Astrocyte of the spinal cord (primary cell): ENCODE results near the gene POLR3B.
"Not testable (repeated sequence)": the region's sequence is repeated elsewhere in the genome, so short reads cannot be mapped to it uniquely, and the experiment has no call there.

Source experiments
- DNase-seq: peaks from one replicate; pipeline ENCODE4 v3.0.0; 2011; ENCODE audit warnings: low read depth, low spot score
- H3K4me3 ChIP-seq: 2 replicates; pipeline ENCODE4 v1.5.1; 2011; ENCODE audit warnings: low read depth, mild to moderate bottlenecking, low read length, moderate library complexity
- CTCF ChIP-seq: IDR thresholded peaks from 2 replicates; pipeline ENCODE4 v1.5.1; 2012; ENCODE audit warnings: low read depth, mild to moderate bottlenecking, low read length, inconsistent platforms
- in situ Hi-C: cut with HindIII; loops from 2 replicates; pipeline ENCODE4 v1.10.0; 2017; ENCODE audit warnings: low sequenced_read_pairs

POLR3B gene

GRCh38 chr12:106461730-106462129, 104.2 kb downstream of the POLR3B start:
- H3K4me3 ChIP-seq: no peak overlapping the region
- in situ Hi-C loops: no loop called here
- no peak for TF ChIP-seq CTCF
- no peak for DNase-seq

- in situ Hi-C loops, H3K4me3 ChIP-seq, DNase-seq: not testable (repeated sequence)
These were observed 108.1 kb downstream of the POLR3B start for GRCh38 chr12:106465605-106466004.

GRCh38 chr12:106475662-106476061, 118.1 kb downstream of the POLR3B start:
- in situ Hi-C loops, H3K4me3 ChIP-seq: not testable (repeated sequence)

GRCh38 chr12:106477627-106478026, 120.1 kb downstream of the POLR3B start:
- in situ Hi-C loops, H3K4me3 ChIP-seq, DNase-seq: not testable (repeated sequence)

More at GRCh38 chr12:106475662-106476061, 118.1 kb downstream of the POLR3B start:
- not testable (repeated sequence) for DNase-seq

- DNase-seq: no peak
- no peak for TF ChIP-seq CTCF
These were observed 122.7 kb downstream of the POLR3B start for GRCh38 chr12:106480251-106480650.

GRCh38 chr12:106481246-106481645, 123.7 kb downstream of the POLR3B start:
- TF ChIP-seq CTCF: no peak
- in situ Hi-C loops: no loop called here
- DNase-seq: no peak
- no peak overlapping the region for H3K4me3 ChIP-seq

More at GRCh38 chr12:106480251-106480650, 122.7 kb downstream of the POLR3B start:
- in situ Hi-C loops: no loop called here
- H3K4me3 ChIP-seq: no peak overlapping the region

GRCh38 chr12:106487664-106488063, 130.1 kb downstream of the POLR3B start:
- no peak for DNase-seq
- no peak for TF ChIP-seq CTCF
- H3K4me3 ChIP-seq: no peak overlapping the region
- in situ Hi-C loops: no loop called here

- TF ChIP-seq CTCF: no peak
- no peak overlapping the region for H3K4me3 ChIP-seq
- in situ Hi-C loops: no loop called here
- DNase-seq: no peak
These were observed 131.3 kb downstream of the POLR3B start for GRCh38 chr12:106488884-106489283.
